H9 (cell line): Measurements from ENCODE around the gene BICD2. TPM values are rescaled to one million over a fixed set of nuclear protein-coding genes. Genes with fewer than 3 reads are reported as not detected.

Source experiments
- DNase-seq: peaks from one replicate; pipeline ENCODE4 v3.0.0-alpha.2; 2017
- H2AFZ ChIP-seq: one replicate; pipeline ENCODE4 v1.6.1; 2013; ENCODE audit warnings: mild to moderate bottlenecking, low read length, control low read depth, moderate library complexity
- H2AK5ac ChIP-seq: 2 replicates; pipeline ENCODE4 v1.6.1; 2013; ENCODE audit warnings: low read length, control low read depth, mixed read lengths; ENCODE audit not compliant: insufficient read length
- H2BK120ac ChIP-seq: one replicate; pipeline ENCODE4 v1.6.1; 2013; ENCODE audit warnings: low read depth, mild to moderate bottlenecking, low read length, control low read depth, inconsistent platforms; ENCODE audit not compliant: poor library complexity, severe bottlenecking
- H2BK12ac ChIP-seq: 2 replicates; pipeline ENCODE4 v1.6.1; 2013; ENCODE audit warnings: low read length, control low read depth, mixed read lengths, low read depth; ENCODE audit not compliant: insufficient read length
- H2BK15ac ChIP-seq: 2 replicates; pipeline ENCODE4 v1.6.1; 2013; ENCODE audit warnings: low read depth, low read length, control low read depth
- H2BK20ac ChIP-seq: one replicate; pipeline ENCODE4 v1.6.1; 2013; ENCODE audit warnings: low read depth, mild to moderate bottlenecking, low read length, control low read depth, inconsistent platforms; ENCODE audit not compliant: poor library complexity, severe bottlenecking
- H2BK5ac ChIP-seq: 2 replicates; pipeline ENCODE4 v1.6.1; 2013; ENCODE audit warnings: low read length, control low read depth, mixed read lengths; ENCODE audit not compliant: insufficient read length
- H3K14ac ChIP-seq: 2 replicates; pipeline ENCODE4 v1.6.1; 2013; ENCODE audit warnings: low read length, control low read depth; ENCODE audit not compliant: insufficient read depth
- H3K18ac ChIP-seq: 2 replicates; pipeline ENCODE4 v1.6.1; 2013; ENCODE audit warnings: low read depth, mild to moderate bottlenecking, mixed read lengths, low read length, control low read depth; ENCODE audit not compliant: insufficient read length
- H3K23ac ChIP-seq: 2 replicates; pipeline ENCODE4 v1.6.1; 2013; ENCODE audit warnings: low read length, control low read depth, mixed read lengths, low read depth; ENCODE audit not compliant: insufficient read length
- H3K23me2 ChIP-seq: 2 replicates; pipeline ENCODE4 v1.6.1; 2013; ENCODE audit warnings: low read depth, mild to moderate bottlenecking, mixed read lengths, low read length, control low read depth; ENCODE audit not compliant: insufficient read length, poor library complexity, severe bottlenecking
- H3K27ac ChIP-seq: 2 replicates; pipeline ENCODE4 v1.5.1; 2013; ENCODE audit warnings: low read length, control low read depth, mixed read lengths, low read depth; ENCODE audit not compliant: insufficient read length
- H3K27me3 ChIP-seq: 2 replicates; pipeline ENCODE4 v1.6.1; 2013; ENCODE audit warnings: low read length, control low read depth, inconsistent platforms; ENCODE audit not compliant: insufficient read depth
- H3K4ac ChIP-seq: 2 replicates; pipeline ENCODE4 v1.6.1; 2013; ENCODE audit warnings: low read depth, mild to moderate bottlenecking, control low read depth, inconsistent platforms, low read length, moderate library complexity
- H3K4me1 ChIP-seq: 2 replicates; pipeline ENCODE4 v1.6.1; 2013; ENCODE audit warnings: low read length, control low read depth, inconsistent platforms; ENCODE audit not compliant: insufficient read depth
- H3K4me2 ChIP-seq: 2 replicates; pipeline ENCODE4 v1.6.1; 2013; ENCODE audit warnings: low read length, control low read depth, mixed read lengths; ENCODE audit not compliant: insufficient read length, insufficient read depth
- H3K56ac ChIP-seq: 2 replicates; pipeline ENCODE4 v1.6.1; 2013; ENCODE audit warnings: low read depth, mild to moderate bottlenecking, mixed read lengths, low read length, control low read depth; ENCODE audit not compliant: insufficient read length
- H3K79me1 ChIP-seq: 2 replicates; pipeline ENCODE4 v1.6.1; 2013; ENCODE audit warnings: low read depth, mild to moderate bottlenecking, moderate library complexity, low read length, control low read depth, inconsistent platforms; ENCODE audit not compliant: insufficient read depth, poor library complexity, severe bottlenecking
- H3K79me2 ChIP-seq: 2 replicates; pipeline ENCODE4 v1.6.1; 2013; ENCODE audit warnings: low read length, control low read depth, inconsistent platforms; ENCODE audit not compliant: insufficient read depth
- H3K9ac ChIP-seq: 2 replicates; pipeline ENCODE4 v1.6.1; 2013; ENCODE audit warnings: low read length, control low read depth, mixed read lengths; ENCODE audit not compliant: insufficient read length; ENCODE audit errors: extremely low read depth
- H3K9me3 ChIP-seq: one replicate; pipeline ENCODE4 v1.6.1; 2013; ENCODE audit warnings: low read depth, low read length, inconsistent platforms; ENCODE audit not compliant: control insufficient read depth
- H3T11ph ChIP-seq: one replicate; pipeline ENCODE4 v1.6.1; 2013; ENCODE audit warnings: mild to moderate bottlenecking, low read length, control low read depth, inconsistent platforms
- H4K20me1 ChIP-seq: one replicate; pipeline ENCODE4 v1.6.1; 2013; ENCODE audit not compliant: control insufficient read depth, insufficient read length, insufficient read depth
- H4K5ac ChIP-seq: 2 replicates; pipeline ENCODE4 v1.6.1; 2013; ENCODE audit warnings: low read depth, mild to moderate bottlenecking, mixed read lengths, low read length, control low read depth; ENCODE audit not compliant: insufficient read length
- H4K8ac ChIP-seq: replicated peaks from 2 replicates; pipeline ENCODE4 v1.6.1; 2013; ENCODE audit warnings: low read length, control low read depth, mixed read lengths, low read depth; ENCODE audit not compliant: insufficient read length
- H4K91ac ChIP-seq: 2 replicates; pipeline ENCODE4 v1.6.1; 2013; ENCODE audit warnings: low read depth, mild to moderate bottlenecking, moderate library complexity, mixed read lengths, low read length, control low read depth; ENCODE audit not compliant: insufficient read length
- H3K27ac Mint-ChIP-seq, 3 experiments: 2 replicates in 2 of 3; 3 replicates in 1 of 3; pipeline ENCODE4 v1.8.0; 2020 to 2021; ENCODE audit warnings: mixed read lengths in 3 of 3, mild to moderate bottlenecking in 1 of 3, moderate library complexity in 1 of 3
- H3K27me3 Mint-ChIP-seq: 2 replicates; pipeline ENCODE4 v1.8.0; 2021; ENCODE audit warnings: low read depth, mild to moderate bottlenecking, moderate library complexity, mixed read lengths
- H3K36me3 Mint-ChIP-seq, 3 experiments: 2 replicates in 2 of 3; 3 replicates in 1 of 3; pipeline ENCODE4 v1.8.0; 2020 to 2021; ENCODE audit warnings: low read depth in 3 of 3, mixed read lengths in 3 of 3; ENCODE audit not compliant: insufficient read depth in 1 of 3
- H3K4me1 Mint-ChIP-seq, 2 experiments: 2 replicates each; pipeline ENCODE4 v1.8.0; 2020; ENCODE audit warnings: mixed read lengths in 2 of 2
- H3K4me3 Mint-ChIP-seq, 2 experiments: 2 replicates in 1 of 2; 3 replicates in 1 of 2; pipeline ENCODE4 v1.8.0; 2020 to 2021; ENCODE audit warnings: mild to moderate bottlenecking in 2 of 2, mixed read lengths in 2 of 2, moderate library complexity in 1 of 2
- H3K9me3 Mint-ChIP-seq, 2 experiments: 2 replicates in 1 of 2; 3 replicates in 1 of 2; pipeline ENCODE4 v1.8.0; 2020; ENCODE audit warnings: mild to moderate bottlenecking in 2 of 2, mixed read lengths in 2 of 2, moderate library complexity in 1 of 2
- CTCF ChIP-seq: fragments of 200-600 bp; sonication (generic); conservative IDR thresholded peaks from 3 replicates; pipeline ENCODE4 v1.8.0; 2021; ENCODE audit warnings: antibody characterized with exemption, mild to moderate bottlenecking
- total RNA-seq: library from RNA; stranded (reverse); gene quantifications from 2 replicates; pipeline ENCODE4 v1.2.1, GENCODE V29; 2021

BICD2 gene
- total RNA-seq, 1 experiment from 2014 or later, result 22.3 TPM

- DNase-seq, result no peak
- no peak overlapping the region for H4K8ac ChIP-seq
- H4K20me1 ChIP-seq, result no peaks in the 10 kb centered on the region
- no peak overlapping the region for H2AFZ ChIP-seq
- H3K4ac ChIP-seq, result no peak overlapping the region
- Mint-ChIP-seq H3K27ac (no peak overlapping the region), H3K4me3 (no peak overlapping the region), H3K27me3 (no peaks in the 10 kb centered on the region; the same call in 1 of the 2 replicates), H3K36me3 (peaks cover 8 to 17% (median 10%) of the 10 kb centered on the region in 3 experiments; a peak in 4 of 7 replicates), H3K4me1 (no peaks in the 10 kb centered on the region), H3K9me3 (no peaks in the 10 kb centered on the region)
- H3K27me3 ChIP-seq, result no peaks in the 10 kb centered on the region
- no peak overlapping the region for H2BK5ac ChIP-seq
- H3K79me2 ChIP-seq, result no peaks in the 10 kb centered on the region
- no peak overlapping the region for H2BK120ac ChIP-seq
- no peak overlapping the region for H4K5ac ChIP-seq
- H3K14ac ChIP-seq, result no peak overlapping the region
- no peak overlapping the region for H3K23ac ChIP-seq
- H3K56ac ChIP-seq, result no peak overlapping the region
- no peak overlapping the region for H3T11ph ChIP-seq
- H3K4me2 ChIP-seq, result no peak overlapping the region
- H3K79me1 ChIP-seq, result no peaks in the 10 kb centered on the region
- H3K9ac ChIP-seq, result no peak overlapping the region
- H3K18ac ChIP-seq, result no peak overlapping the region
- no peaks in the 10 kb centered on the region for H3K23me2 ChIP-seq
- no peaks in the 10 kb centered on the region for H3K4me1 ChIP-seq
- no peak overlapping the region for H2BK15ac ChIP-seq
- no peak overlapping the region for H2BK12ac ChIP-seq
- H4K91ac ChIP-seq, result no peak overlapping the region
- H2AK5ac ChIP-seq, result no peak overlapping the region
- H3K9me3 ChIP-seq, result no peaks in the 10 kb centered on the region
- no peak overlapping the region for H3K27ac ChIP-seq
- H2BK20ac ChIP-seq, result no peak overlapping the region
- no peak for TF ChIP-seq CTCF
Measured at GRCh38 chr9:92707530-92707929, 57.1 kb downstream of the BICD2 start.
